Suprapubic skin (tissue), 4 donors: ENCODE results near the gene KCNJ1. TPM values are rescaled to one million over a fixed set of nuclear protein-coding genes. Genes with fewer than 3 reads are reported as not detected.

ENCODE experiments used
- DNase-seq, 2 donors: peaks; one replicate each; pipeline ENCODE4 v3.0.0-alpha.2; 2019; ENCODE audit warnings: low spot score in 2 of 2
- H3K27ac ChIP-seq: fragments of 200-600 bp; sonication (generic); one replicate; pipeline ENCODE4 v1.5.1; 2019
- H3K27me3 ChIP-seq: fragments of 200-600 bp; sonication (generic); one replicate; pipeline ENCODE4 v1.5.1; 2019
- H3K36me3 ChIP-seq: fragments of 200-600 bp; sonication (generic); one replicate; pipeline ENCODE4 v1.5.1; 2019
- H3K4me1 ChIP-seq: fragments of 200-600 bp; sonication (generic); one replicate; pipeline ENCODE4 v1.5.1; 2019
- H3K4me3 ChIP-seq: fragments of 200-600 bp; sonication (generic); one replicate; pipeline ENCODE4 v1.5.1; 2019; ENCODE audit warnings: mild to moderate bottlenecking
- H3K9me3 ChIP-seq: fragments of 200-600 bp; sonication (generic); one replicate; pipeline ENCODE4 v1.5.1; 2019
- CTCF ChIP-seq, 2 donors: fragments of 200-600 bp in 1 of 2; fragments of 450-650 bp in 1 of 2; sonication (generic) in 1 of 2; IDR thresholded peaks; one replicate each; pipeline ENCODE4 v1.5.1; 2016 to 2019; ENCODE audit warnings: antibody characterized with exemption in 2 of 2, mild to moderate bottlenecking in 1 of 2, moderate library complexity in 1 of 2
- EP300 ChIP-seq: sonication (generic); formaldehyde crosslinking; IDR thresholded peaks from one replicate; pipeline ENCODE4 v1.6.1; 2017; ENCODE audit warnings: antibody characterized with exemption
- POLR2A ChIP-seq, 2 donors: fragments of 450-650 bp; IDR thresholded peaks; one replicate each; pipeline ENCODE4 v1.6.1; 2017; ENCODE audit warnings: antibody characterized with exemption in 2 of 2, mild to moderate bottlenecking in 2 of 2, moderate library complexity in 2 of 2
- POLR2AphosphoS5 ChIP-seq, 3 donors: sonication (generic); formaldehyde crosslinking; IDR thresholded peaks; one replicate each; pipeline ENCODE4 v1.6.1; 2017; ENCODE audit warnings: antibody characterized with exemption in 3 of 3
- WGBS: methylation state at CpG from one replicate; pipeline ENCODE4 v1.1.5; 2018; 5-methylcytosine and 5-hydroxymethylcytosine counted together
- total RNA-seq, 4 donors: library from RNA; depleted of rRNA; stranded (reverse); fragments of >200 nt; gene quantifications; one replicate each; pipeline ENCODE4 v1.1.0, GENCODE V29; 2016

The KCNJ1 gene
- total RNA-seq, 4 donors from 2014 or later, result 0.18 to 3.0 TPM; not detected in 2

- WGBS, result 77% methylated on average over 3 of the region's 3 CpGs
- H3K27ac ChIP-seq, result no peak overlapping the region
- H3K27me3 ChIP-seq, result no peaks in the 10 kb centered on the region
- H3K4me3 ChIP-seq, result no peak overlapping the region
- DNase-seq, result no peak
- no peak for TF ChIP-seq EP300
- H3K36me3 ChIP-seq, result no peaks in the 10 kb centered on the region
- H3K4me1 ChIP-seq, result no peaks in the 10 kb centered on the region
- no peaks in the 10 kb centered on the region for H3K9me3 ChIP-seq
Observed at GRCh38 chr11:128872594-128872993, 5.5 kb upstream of the KCNJ1 start.

- H3K27me3 ChIP-seq, result no peaks in the 10 kb centered on the region
- WGBS, result 88% methylated on average over 4 of the region's 6 CpGs
- H3K4me3 ChIP-seq, result no peak overlapping the region
- no peaks in the 10 kb centered on the region for H3K4me1 ChIP-seq
- H3K36me3 ChIP-seq, result no peaks in the 10 kb centered on the region
- no peaks in the 10 kb centered on the region for H3K9me3 ChIP-seq
- DNase-seq, result no peak
- TF ChIP-seq POLR2A (IDR thresholded peaks at IDR 0.05) (no peak), POLR2AphosphoS5 (IDR thresholded peaks at IDR 0.05) (no peak), EP300 (no peak), CTCF (IDR thresholded peaks at IDR 0.05) (no peak)
- no peak overlapping the region for H3K27ac ChIP-seq
Observed at GRCh38 chr11:128872094-128872493, 5.0 kb upstream of the KCNJ1 start.

GRCh38 chr11:128871168-128871610 is 4.1 kb upstream of the KCNJ1 start:
- 78% methylated on average over 6 of the region's 6 CpGs for WGBS
- no peak overlapping the region for H3K27ac ChIP-seq

GRCh38 chr11:128868841-128869671 is 2.0 kb upstream of the KCNJ1 start:
- 93% methylated on average over 10 of the region's 10 CpGs for WGBS
- H3K36me3 ChIP-seq, result no peaks in the 10 kb centered on the region
- TF ChIP-seq POLR2AphosphoS5 (IDR thresholded peaks at IDR 0.05) (no peak), POLR2A (IDR thresholded peaks at IDR 0.05) (no peak), EP300 (no peak), CTCF (IDR thresholded peaks at IDR 0.05) (no peak)
- H3K27me3 ChIP-seq, result no peaks in the 10 kb centered on the region
- H3K4me3 ChIP-seq, result no peak overlapping the region
- H3K4me1 ChIP-seq, result no peaks in the 10 kb centered on the region
- no peaks in the 10 kb centered on the region for H3K9me3 ChIP-seq
- DNase-seq, result no peak
- no peak overlapping the region for H3K27ac ChIP-seq

More at GRCh38 chr11:128871168-128871610, 4.1 kb upstream of the KCNJ1 start:
- Histone ChIP-seq H3K9me3 (no peaks in the 10 kb centered on the region), H3K36me3 (no peaks in the 10 kb centered on the region), H3K4me3 (no peak overlapping the region), H3K27me3 (no peaks in the 10 kb centered on the region), H3K4me1 (no peaks in the 10 kb centered on the region)
- no peak for DNase-seq
- TF ChIP-seq CTCF (IDR thresholded peaks at IDR 0.05) (no peak), EP300 (no peak), POLR2AphosphoS5 (IDR thresholded peaks at IDR 0.05) (no peak), POLR2A (IDR thresholded peaks at IDR 0.05) (no peak)

- Histone ChIP-seq H3K9me3 (no peaks in the 10 kb centered on the region), H3K36me3 (no peaks in the 10 kb centered on the region), H3K27me3 (no peaks in the 10 kb centered on the region), H3K27ac (no peak overlapping the region), H3K4me1 (no peaks in the 10 kb centered on the region), H3K4me3 (no peak overlapping the region)
- DNase-seq, result no peak
- TF ChIP-seq EP300, result no peak
- no peak for TF ChIP-seq CTCF (IDR thresholded peaks at IDR 0.05)
- 92% methylated on average over 1 of the region's 1 CpG for WGBS
Observed at GRCh38 chr11:128865490-128865889, 1.6 kb downstream of the KCNJ1 start.
